GM19468 (cell line): ENCODE data around the gene STARD13.

Experiments
- ATAC-seq: cut with Tn5 transposase; IDR thresholded peaks from one replicate; pipeline ENCODE4 v1.9.1; 2021; ENCODE audit warnings: mild to moderate bottlenecking, moderate library complexity, moderate number of reproducible peaks; ENCODE audit not compliant: unreplicated experiment; ENCODE audit errors: extremely low read depth

Gene STARD13

GRCh38 chr13:33285420-33286124 is at the start of gene STARD13:
Gene STARD13, minus strand, starts transcription at chr13:33285755. Its CDS starts 117 bp downstream, at chr13:33285638.
- ATAC-seq = no peak

- ATAC-seq = no peak
Measured at GRCh38 chr13:33334831-33335230, 49.3 kb upstream of the STARD13 start.

DNA sequence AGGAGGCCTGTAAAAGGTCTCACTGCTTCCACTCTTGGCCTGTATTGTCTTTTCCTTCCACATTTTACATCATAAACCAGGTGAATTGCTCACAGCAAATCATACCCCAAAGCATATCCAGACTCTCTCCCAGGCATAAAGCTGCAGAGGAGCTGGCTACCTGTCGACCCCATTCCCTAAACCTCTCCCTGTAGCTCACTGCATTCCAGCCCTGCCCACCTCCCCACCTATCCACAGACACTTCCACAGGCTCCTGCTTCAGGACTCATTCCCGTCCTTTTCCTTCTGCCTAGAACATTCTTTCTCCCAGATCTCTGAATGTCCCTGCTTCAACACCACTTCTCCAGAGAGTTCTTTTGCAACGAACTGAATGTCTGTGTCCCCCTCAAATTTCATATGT is 46.4 kb upstream of the STARD13 start:
- ATAC-seq = no peak

DNA sequence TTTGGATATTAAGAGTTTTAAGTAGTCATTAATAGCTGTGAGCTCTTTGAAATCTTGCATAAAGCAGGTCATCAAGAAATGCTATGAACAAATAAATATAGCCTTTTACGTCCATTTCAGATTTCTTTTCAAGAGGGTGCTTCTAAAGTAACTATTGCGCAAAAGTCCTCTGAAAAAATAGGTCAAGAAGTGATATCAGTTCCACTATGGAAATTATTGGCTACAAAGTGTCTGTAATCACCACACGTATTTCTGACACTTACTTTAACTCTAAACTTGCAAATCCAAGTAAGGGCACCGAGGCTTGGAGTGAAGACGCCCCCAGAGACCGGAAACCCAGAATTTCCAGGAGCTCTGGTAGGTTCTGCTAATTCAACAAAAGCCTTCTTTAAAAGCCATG is 44.9 kb upstream of the STARD13 start:
- no peak for ATAC-seq

DNA sequence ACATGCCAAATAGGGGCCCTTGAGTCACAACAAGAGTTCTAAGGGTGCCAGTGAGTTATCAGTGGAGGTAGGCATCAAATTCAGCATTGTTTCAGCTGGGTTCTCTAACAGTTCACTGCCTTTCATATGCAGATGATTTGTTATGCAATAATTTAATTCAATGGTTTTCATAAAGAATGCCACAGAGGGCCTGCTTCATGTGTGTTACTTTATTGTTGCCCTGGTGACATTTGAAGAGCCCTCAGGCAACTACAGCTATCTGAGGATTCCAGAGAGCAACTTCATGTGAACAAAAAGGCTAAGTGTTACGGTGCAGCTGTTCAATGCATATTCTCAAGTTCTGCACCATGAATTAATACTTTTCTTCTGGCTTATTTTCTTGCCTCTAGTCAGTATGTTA is 43.1 kb upstream of the STARD13 start:
- ATAC-seq = no peak

GRCh38 chr13:33326723-33327122 is 41.2 kb upstream of the STARD13 start:
- no peak for ATAC-seq

DNA sequence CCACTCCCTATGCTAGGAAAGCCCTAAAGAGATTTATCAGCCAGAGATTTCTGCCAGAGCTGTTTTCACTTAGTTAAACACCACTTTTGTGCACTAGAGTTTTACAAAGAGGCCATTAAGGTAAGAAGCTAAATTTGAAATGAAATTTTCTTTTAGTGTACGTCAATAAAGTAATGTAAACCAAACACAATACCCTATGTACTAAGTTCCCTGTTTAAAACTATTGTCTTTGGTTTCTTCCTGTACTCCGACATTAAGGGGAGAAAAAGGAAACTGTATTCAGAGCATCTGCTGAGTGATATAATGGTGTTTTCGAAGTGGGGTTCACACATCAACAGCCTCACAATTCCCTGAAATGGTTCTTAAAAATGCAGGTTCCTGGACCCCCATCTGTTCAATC is 40.7 kb upstream of the STARD13 start:
- ATAC-seq = no peak

DNA sequence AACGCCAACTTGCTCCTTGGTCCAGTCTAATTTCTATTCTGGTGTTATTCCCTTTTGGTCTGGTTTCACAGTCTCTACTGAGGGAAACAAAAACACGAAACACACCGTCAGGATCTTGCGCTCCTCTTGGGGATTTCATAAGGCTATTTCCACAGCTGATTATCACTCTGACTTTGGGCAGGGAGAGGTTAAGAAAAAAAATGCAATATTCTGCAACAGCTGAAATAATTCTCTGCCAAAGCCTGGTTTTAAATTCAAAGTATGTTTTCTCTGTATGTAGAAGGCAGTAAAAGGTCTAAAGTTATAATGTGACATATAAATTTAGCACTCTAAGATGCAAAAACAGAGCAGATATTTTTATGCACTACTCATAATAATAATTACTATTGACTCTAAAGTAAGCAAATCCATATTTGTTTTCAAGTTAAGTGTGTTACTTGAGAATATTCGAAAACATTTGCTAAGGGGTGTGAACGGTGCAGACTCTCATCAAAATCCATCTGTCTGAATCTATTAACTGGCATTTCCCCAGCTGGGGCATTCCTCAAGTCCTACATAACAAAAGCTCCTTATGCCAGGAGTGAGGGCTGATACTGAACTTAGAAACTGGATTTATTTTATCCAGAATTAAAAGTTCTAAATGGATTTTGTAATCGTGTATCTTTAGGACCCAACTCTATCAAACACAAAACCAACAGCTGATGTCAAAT is 38.4 kb upstream of the STARD13 start:
- no peak for ATAC-seq

DNA sequence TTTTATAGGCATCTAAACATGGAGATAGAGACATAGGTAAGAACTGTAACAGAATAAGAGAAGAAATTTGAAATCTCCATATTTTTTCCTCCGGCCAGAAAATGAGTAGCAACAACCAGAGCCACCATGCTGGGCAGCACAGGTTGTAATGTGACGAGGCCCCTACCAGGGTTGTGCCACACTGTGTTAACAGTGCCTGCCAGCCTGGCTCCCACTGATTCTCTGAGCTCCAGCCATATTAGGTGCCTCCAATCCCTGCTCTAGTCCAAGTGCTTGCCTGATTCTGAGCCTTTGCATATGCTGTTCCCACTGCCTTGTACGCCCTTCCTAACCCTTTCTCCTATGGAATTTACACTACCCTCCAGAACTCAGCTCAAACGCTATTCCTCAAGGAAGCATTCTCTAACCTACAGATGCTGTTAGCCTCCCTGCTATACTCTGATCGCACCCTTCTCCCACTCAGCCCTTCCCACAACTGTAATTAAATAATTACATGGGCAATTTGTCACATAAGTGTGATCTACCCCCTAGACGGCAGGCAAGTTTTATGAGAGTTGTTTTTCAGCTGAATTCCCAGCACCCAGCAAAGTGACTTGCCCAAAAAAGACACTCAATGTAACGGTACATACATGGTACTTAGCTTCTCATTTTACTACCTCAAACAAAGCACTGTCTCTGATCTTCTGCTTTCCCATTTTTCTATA is 37.6 kb upstream of the STARD13 start:
- no peak for ATAC-seq

- no peak for ATAC-seq
Measured at GRCh38 chr13:33322543-33322809, 36.9 kb upstream of the STARD13 start.

DNA sequence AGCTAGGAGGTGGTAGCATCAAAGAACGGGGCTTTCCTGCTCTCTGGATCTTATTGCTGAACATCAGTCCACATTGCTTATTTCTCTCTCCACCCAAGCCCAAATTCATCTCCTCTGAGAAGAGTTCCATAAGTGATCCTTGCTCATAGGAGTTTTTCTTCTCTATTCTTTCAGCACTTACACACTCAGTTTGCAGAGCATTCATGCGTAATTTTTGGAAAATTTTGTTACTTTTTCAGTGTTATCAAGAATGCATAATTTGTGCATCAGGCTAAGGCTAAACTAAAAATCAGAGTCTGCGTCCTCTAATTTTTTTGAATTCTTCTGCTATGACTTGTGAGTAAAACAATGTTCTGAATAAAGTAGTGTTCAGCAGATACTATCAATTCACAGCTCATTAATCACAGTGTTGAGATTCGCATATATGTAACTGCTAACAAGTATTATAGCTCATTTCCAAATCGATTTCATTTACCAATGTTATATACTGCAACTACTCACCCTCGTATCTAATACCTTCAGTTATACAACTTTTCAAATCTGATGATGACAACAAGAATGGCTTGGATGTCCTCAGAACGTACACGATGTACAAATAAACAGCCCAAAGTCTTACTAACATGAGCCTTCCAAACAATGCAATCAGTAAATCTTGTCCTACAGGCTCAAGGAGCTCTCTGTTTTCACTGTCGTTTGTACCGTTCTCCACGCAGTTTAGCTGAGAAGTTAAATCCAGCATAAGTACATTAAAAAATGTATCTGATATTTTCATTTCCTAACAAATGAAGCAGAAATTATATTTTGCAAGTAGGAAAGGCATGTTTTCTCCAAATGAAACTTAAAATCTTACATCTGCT is 36.4 kb upstream of the STARD13 start:
- ATAC-seq = no peak

DNA sequence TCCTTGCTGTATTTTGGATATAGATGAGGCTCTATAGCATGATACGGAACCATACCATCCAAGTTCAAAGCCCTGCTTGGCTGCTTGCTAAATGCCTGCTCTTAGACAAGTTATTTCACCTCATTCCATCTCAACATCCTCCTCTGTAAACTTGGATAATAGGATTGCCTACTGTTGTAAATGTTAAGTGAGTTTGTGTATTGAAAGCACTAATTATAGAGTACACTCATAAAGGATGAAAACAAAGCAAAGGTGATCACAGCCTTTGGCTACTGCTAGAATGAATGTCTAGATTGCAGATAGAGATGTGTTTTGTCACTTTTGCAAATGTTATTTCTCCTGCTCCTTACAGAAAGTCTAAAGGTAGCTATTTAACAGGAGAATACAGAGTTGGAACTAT is 34.3 kb upstream of the STARD13 start:
- no peak for ATAC-seq

GRCh38 chr13:33318744-33319143 is 33.2 kb upstream of the STARD13 start:
- no peak for ATAC-seq

GRCh38 chr13:33318037-33318436 is 32.5 kb upstream of the STARD13 start:
- ATAC-seq = no peak

- no peak for ATAC-seq
Measured at GRCh38 chr13:33316890-33317289, 31.3 kb upstream of the STARD13 start.

GRCh38 chr13:33313504-33313903 is 27.9 kb upstream of the STARD13 start:
- ATAC-seq = no peak

- no peak for ATAC-seq
Measured at GRCh38 chr13:33312861-33313212, 27.3 kb upstream of the STARD13 start.

DNA sequence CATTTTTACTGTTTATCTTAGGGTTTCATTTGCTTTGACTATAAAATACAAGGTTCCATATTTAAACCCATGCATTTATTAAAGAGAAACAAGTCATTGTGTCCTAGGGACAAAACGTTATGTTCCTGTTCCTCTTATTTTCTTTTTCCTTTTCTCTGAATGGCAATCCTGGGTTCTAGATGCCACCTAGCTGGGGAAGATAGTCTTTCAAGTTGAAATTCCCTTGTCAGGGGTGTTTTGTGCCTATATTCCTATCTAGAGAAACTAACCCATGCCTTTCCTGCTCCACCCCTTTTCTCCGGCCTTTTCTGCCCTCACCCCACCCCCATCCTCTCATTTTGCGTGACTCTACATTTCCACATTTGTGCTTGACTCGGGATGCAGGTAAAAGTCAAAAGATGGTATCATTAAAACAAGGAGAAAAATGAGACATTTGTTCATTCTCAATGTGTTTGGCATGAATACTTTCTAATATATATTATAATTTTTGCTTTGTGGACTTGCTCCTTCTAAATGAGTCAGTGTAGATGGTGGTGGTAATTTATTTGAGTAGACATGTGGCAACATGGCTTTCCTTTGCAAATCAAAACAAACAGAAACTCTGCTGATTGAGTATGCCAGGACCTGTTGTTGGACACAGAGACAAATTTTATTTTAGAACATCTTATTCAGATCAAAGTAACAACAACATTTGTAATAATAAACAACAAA is 26.8 kb upstream of the STARD13 start:
- ATAC-seq = no peak

GRCh38 chr13:33311040-33311439 is 25.5 kb upstream of the STARD13 start:
- no peak for ATAC-seq
